GM18861 (cell line): ENCODE results near the gene ZMYM5.
"Not testable (repeated sequence)": the region's sequence is repeated elsewhere in the genome, so short reads cannot be mapped to it uniquely, and the experiment has no call there.

ENCODE experiments used
- ATAC-seq: cut with Tn5 transposase; IDR thresholded peaks from one replicate; pipeline ENCODE4 v1.9.1; 2021; ENCODE audit not compliant: unreplicated experiment

ZMYM5 gene

DNA sequence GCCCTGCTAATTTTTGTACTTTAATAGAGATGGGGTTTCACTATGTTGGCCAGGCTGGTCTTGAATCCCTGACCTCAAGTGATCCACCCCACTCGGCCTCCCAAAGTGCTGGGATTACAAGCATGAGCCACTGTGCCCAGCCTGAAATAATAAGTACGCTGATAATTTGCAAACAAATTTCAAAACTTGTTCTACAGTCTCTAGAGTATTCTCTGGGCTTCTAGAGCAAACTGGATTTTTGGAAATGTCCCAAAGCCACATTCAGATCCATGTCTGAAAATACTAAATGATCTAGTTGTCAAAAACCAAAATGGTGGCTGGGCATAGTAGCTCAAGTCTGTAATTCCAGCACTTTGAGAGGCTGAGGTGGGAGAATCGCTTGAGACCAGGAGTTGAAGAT lies 40.8 kb downstream of the ZMYM5 start:
- no peak for ATAC-seq

DNA sequence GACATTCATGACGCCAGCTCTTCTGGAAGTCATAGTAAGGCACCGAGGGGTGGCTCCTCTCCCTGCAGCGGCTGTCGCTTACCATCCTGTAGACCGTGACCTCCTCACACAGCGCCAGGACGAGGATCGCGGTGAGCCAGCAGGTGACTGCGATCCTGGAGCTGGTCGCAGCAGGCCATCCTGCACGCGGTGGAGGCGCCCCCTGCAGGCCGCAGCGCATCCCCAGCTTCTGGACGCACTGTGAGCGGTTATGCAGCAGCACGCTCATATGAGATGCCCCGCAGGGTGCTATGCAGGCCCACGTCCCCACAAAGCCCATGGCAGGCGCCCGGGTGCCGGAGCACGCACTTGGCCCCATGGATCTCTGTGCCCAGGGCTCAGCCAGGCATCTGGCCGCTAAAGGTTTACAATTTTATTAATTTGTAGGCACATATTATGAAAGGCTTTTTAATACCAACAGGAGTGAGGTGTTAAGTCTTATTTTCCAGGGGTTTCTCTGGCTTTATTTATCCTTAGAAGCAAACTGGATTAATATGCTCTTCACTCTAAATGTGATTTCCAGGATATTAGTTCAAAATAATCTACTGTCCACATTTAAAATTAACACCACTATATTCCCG lies 45.1 kb downstream of the ZMYM5 start:
- ATAC-seq, result no peak

DNA sequence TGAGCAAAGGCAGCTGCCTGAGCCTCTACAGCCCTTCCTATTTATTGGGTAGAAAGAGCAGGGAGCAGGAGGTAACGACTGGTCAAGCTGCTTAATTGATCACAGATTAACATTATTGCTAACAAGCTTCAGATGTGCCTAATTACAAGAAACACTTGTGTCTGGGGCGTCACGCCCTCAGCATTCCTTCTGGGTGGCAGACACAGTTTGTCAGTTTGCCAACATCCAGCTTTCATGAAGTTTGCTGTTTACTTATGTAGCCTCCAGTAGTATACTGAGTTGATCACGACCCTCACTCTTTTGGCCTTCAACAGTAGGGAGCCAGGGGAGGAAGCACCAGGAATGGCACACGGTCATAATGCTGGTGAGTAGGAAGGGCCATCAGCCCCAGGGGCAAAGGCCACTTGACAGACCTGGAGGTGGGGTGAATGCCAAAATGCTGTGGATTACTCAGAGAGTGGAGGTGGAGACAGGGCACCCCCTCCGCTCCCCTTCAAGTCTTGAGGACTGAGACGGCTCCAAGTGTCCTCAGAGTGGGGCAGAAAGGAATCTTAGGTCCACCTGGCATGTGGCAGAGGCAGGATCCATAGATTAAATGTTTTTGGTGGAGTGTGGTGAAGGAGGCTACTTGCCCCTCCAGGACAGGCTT lies 45.8 kb downstream of the ZMYM5 start:
- no peak for ATAC-seq

DNA sequence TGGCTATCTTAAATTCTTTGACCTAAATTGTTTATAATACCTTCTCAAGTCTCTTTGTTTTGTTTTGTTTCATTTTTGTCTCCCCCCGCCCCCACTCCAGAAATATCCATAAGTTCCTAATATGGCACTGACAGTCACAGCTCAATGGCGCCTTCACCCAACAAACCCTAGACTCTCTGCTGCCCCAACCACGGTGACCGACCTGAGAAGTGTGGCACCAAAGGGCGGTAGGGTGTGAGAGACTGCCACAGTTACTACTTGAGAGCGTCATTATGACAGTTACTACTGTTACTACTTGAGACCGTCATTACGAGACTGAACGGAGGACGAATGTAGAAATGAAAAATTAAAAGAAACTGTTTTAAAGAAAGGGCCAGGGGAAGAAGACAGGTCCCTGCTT lies 46.3 kb downstream of the ZMYM5 start:
- ATAC-seq, result no peak

DNA sequence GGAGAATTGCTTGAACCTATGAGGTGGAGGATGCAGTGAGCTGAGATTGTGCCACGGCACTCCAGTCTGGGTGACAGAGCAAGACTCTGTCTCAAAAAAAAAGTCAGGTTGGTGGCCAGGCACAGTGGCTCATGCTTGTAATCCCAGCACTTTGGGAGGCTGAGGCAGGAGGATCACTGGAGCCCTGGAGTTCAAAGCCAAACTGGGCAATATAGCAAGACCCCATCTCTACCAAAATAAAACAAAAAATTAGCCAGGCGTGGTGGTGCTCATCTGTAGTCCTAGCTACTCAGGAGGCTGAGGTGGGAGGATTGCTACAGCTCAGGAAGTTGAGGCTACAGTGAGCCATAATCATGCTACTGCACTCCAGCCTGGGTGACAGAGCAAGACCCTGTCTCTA lies 47.6 kb downstream of the ZMYM5 start:
- ATAC-seq, result not testable (repeated sequence)

DNA sequence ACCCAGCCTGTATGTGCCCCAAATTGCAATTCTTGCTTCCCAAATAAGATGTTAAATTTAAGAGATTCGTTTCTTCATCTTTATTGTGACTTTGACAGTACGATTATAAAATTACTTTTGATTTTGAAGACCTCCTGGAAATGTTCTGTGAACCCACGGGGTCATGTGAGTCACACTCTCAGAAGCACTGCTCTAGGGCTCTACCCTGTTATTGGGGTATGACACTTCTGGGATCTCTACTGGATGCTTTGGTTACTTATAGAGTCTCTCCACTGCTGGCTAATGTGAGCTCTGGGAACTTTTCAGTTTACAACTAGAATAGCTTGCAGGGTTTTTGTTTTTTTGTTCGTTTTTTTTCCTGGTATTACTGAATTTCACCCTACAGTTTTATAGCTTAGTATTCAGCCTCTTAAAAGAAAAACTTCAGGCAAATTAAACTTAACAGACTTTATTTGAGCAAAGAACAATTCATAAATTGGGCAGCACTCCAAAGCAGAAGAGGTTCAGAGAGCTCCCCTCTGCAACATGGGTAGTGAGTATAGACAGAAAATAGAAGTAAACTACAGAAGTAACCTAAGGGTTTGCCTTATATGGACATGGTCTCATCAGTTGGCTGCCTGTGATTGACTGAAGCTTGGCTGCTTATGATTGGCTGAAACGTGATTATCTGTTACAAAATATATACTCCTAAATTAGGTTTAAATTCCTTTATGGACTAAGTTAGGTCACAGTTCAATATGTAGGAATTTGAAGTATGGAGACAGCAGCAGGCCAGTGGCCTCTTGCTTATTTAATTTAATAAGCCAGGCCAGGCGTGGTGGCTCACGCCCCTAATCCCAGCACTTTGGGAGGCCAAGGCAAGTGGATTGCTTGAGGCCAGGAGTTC lies 52.2 kb downstream of the ZMYM5 start:
- ATAC-seq, result no peak

DNA sequence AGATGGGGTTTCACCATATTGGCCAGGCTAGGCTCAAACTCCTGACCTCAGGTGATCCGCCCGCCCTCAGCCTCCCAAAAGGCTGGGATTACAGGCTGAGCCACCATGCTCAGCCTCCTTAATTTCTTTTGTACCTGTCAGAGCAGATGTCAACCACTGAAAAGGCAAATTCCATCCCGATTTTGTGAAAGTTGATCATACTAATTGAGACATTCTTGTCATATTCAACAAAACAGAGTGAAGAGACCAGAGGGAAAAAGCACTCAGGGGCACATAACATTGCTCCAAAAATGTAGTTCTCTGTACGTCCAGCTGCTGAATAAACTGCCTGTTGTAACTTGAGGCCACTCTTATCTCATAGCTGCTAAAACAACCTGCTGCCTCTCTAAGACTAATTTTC lies 53.3 kb downstream of the ZMYM5 start:
- ATAC-seq, result no peak

DNA sequence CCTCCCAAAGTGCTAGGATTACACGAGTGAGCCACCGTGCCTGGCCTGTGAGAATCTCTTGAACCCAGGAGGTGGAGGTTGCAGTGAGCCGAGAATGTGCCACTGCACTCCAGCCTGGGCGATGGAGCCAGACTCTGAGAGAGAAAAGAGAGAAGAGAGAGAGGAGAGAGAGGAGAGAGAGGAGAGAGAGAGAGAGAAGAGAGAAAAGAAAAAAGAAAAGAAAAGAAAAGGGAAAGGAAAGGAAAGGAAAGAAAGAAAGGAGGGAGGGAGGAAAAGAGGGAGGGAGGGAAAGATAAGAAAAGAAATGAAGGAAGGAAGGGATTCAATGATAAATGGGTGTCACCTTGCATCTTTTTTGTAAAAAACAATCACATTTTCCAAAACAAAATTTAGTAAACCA lies 57.7 kb downstream of the ZMYM5 start:
- no peak for ATAC-seq

DNA sequence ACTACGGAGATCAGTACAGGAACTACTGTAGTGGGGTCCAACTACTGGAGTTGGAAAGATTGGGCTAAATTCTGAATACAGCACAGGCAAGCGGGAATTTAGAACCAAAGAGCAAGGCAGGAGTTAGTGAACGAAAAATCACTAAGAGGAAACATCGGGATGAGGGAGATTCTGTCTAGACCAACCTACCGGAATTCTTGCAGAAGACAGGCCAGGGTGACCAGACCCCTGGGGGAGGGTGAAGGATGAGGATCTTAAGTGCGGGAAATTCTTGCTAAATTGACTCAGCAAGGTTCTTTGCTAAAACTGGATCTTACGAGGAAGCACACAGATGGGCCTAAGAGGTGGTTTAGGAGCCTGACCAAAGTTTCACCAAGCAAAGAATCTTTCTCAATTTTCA lies 67.5 kb downstream of the ZMYM5 start:
- ATAC-seq, result no peak

DNA sequence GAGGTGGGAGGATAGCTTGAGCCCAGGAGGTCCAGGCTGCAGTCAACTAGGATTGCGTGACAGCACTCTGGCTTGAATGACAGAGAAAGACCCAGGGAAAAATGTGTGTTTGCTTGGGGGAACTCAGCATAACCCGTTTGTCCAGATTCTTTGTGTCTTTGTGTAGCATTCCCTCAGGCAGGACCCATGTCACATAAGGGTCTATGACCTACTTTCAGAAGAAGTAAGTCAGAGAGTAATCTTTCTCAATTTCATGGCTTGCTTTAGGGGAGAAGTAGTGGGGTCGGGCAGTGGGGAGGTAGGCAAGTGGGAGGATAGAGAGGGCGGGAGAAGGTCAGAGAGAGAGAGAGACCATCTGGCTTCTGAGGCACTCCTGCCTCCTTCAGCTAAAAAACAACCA lies 68.8 kb downstream of the ZMYM5 start:
- no peak for ATAC-seq

DNA sequence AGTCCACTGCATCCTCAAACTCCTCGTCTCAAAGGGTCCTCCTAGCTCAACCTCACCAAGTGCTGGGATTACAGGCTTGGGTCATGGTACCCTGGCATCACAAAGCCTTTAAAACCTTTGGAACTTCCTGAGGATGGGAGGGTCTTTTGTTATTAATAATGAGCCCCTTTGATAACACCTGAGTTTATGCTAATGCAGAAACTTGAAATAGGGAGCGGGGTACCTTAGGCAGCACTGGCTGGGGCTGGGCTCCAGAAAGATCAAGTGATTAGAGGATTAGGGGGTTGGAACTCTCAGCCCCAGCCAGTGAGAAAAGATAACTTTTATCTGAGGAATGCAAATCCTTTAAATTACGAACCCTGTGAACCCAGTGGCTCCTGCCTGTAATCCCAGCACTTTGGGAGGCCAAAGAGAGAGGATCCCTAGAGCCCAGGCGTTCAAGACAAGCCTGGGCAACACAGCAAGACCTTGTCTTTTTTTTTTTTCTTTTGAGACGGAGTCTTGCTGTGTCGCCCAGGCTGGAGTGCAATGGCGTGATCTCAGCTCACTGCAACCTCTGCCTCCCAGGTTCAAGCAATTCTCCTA lies 71.4 kb downstream of the ZMYM5 start:
- ATAC-seq, result no peak

DNA sequence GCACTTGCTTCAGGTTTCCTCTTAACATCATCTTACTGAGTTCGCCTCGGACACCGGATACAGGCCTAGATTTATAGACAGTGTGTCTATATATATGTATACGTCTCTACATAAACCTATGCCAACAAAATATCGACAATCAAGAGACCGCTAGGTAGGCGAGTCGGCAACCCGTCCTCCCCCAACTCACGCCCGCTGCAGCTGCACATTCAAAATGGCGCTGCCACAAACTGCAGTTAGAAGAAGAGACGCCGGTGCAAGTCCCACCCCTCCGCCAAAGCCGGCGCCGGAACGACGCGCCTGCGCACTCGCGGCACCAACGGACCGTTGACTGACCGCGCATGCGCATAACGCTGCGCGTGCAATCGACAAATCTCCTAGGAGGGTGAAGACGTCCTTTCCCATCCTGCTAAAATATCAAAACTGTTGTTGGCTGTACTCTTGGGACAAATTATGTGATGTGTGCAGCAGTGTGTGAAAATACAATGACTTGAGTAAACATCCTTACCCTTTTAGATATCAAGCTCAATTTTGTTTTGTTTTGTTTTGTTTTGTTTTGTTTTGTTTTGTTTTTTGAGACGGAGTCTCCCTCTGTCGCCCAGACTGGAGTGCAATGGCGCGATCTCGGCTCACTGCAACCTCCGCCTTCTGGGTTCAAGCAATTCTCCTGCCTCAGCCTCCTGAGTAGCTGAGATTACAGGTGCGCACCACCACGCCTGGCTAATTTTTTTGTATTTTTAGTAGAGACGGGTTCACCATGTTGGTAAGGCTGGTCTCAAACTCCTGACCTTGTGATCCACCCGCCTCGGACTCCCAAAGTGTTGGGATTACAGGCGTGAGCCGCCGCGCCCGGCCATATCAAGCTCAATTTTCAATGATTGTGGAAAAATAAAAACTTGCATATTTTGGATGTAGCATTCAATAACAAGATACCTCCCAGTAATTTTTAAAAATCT lies 80.4 kb downstream of the ZMYM5 start, which contains the start of gene PSPC1:
Gene PSPC1, minus strand, starts transcription at position 219 of the 956 bp plus-strand sequence. Its CDS starts 188 bp downstream, at position 31.
- ATAC-seq, result peak; percentile 87

DNA sequence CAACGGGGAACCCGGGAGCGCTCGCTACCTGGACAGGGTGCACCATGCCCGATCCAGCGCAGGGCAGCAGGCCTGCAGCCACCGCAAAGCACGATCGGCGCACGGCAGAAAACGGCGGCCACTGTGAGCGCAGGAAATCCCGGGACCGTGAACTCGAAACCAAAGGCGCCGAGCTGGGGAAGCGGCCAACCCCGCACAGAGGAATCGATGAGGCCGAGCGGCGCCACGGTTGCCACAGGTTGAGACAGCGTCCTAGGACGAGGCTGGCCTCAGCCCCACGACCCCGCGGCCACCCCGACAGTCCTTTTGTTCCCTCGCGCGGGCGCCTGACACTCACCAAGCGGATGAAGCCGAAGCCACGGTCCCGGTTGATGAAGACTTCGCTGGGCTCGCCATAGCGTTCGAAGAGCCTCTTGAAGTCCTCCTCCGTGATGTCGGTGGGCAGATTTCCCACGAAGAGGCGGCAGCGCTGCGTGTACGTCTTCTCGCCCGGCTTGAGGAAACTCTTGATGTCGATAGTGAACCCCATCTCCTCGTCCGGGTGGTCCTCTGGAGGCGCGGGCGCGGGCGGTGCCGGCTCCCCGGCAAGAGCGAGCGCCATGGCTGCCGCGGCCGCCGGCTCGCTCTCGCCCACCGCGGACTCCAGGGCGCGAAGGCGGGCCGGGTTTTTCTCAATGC lies 81.3 kb downstream of the ZMYM5 start:
- peak; percentile 26 for ATAC-seq

DNA sequence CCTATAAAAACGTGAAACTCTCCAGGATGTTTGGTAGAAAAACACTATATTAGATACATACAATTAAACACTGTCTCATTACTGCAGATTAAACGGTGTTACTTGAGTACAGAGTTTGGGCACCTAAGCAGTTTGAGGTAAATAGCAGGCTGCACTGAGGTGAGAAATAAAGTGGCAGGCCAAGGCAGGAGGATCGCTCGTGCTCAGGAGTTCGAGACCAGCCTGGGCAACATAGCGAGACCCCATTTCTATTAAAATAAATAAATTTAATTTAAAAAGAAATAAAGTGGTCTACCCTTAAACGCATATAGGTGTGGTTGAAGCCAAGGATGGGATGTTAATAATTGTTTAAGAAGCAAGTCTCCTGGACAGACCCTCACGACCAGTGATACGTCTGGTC lies 81.9 kb downstream of the ZMYM5 start:
- no peak for ATAC-seq

DNA sequence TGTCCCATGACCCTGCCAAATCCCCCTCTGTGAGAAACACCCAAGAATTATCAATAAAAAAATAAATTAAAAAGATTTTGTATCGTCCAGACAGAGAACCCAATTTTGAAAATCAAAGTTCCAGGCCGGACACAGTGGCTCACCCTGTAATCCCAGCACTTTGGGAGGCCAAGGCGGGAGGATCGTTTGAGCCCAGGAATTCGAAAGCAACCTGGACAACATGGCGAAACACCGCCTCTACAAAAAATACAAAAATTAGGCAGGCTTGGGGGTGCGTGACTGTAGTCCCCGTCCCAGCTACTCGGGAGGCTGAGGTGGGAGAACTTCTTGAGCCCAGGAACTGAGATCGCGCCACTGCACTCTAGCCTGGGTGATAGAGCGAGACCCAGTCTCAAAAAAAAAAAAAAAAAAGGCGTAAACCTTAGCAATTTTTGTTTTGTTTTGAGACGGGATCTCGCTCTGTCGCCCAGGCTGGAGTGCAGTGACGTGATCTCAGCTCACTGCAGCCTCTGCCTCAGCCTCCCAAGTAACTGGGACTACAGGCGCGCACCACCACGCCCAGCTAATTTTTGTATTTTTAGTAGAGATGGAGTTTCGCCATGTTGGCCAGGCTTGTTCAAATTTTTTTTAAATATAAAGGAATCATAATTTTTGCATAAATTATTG lies 82.6 kb downstream of the ZMYM5 start:
- ATAC-seq, result not testable (repeated sequence)
